HCT116 (cell line): Measurements from ENCODE around the gene MRTFB. TPM values are rescaled to one million over a fixed set of nuclear protein-coding genes. Genes with fewer than 3 reads are reported as not detected.

Experiments
- ATAC-seq: fragments of 200-7000 bp; cut with Tn5 transposase; 2 replicates; pipeline ENCODE4 v1.9.1; 2020; ENCODE audit warnings: mild to moderate bottlenecking, moderate library complexity
- BruUV-seq: library from RNA; stranded (reverse); fragments of 400-500 nt; replicated peaks from 2 replicates; lab custom pipeline; 2021; lab: Mats Ljungman, UMichigan
- CTCF ChIA-PET: fragments of 300-600 bp; sonication (Branson Sonifier 250); formaldehyde crosslinking; loops from one replicate; lab custom pipeline; 2021; ENCODE audit warnings: antibody characterized with exemption; lab: Charles Lee
- POLR2A ChIA-PET: fragments of 300-600, 350-600 bp; sonication (Branson Sonifier 250); formaldehyde crosslinking; loops from one replicate; lab custom pipeline; 2021; ENCODE audit warnings: antibody characterized with exemption; lab: Charles Lee
- RAD21 ChIA-PET, 2 experiments: fragments of 300-600 bp; sonication (Branson Sonifier 250); formaldehyde crosslinking; loops; one replicate each; lab custom pipeline; 2023; ENCODE audit warnings: low total read pairs in 2 of 2; ENCODE audit not compliant: uncharacterized antibody in 2 of 2, unreplicated experiment in 2 of 2, low non-redundant PET in 1 of 2; lab: Charles Lee
- DNase-seq: peaks from one replicate; pipeline ENCODE4 v3.0.0-alpha.2; 2010; ENCODE audit warnings: low read depth, low spot score
- H2AFZ ChIP-seq: fragments of 200-600 bp; shearing (Covaris generic), sonication (generic); 2 replicates; pipeline ENCODE4 v1.6.1; 2017; ENCODE audit warnings: low read depth, mixed run types, mixed read lengths, antibody characterized with exemption, low read length; ENCODE audit not compliant: poor library complexity, severe bottlenecking
- H3K27ac ChIP-seq: 2 replicates; pipeline ENCODE4 v1.5.1; 2012; ENCODE audit warnings: low read depth, low read length
- H3K27me3 ChIP-seq: fragments of 200-600 bp; sonication (generic); 2 replicates; pipeline ENCODE4 v1.6.1; 2016; ENCODE audit warnings: mixed run types, low read length, mixed read lengths; ENCODE audit not compliant: insufficient read depth
- H3K36me3 ChIP-seq, 2 experiments: fragments of 200-500 bp in 1 of 2; fragments of 200-600 bp in 1 of 2; sonication (Bioruptor generic) in 1 of 2; sonication (generic) in 1 of 2; 2 replicates each; pipeline versions ENCODE4 v1.5.1 to v1.6.1; 2014 to 2016; ENCODE audit warnings: low read length in 2 of 2, inconsistent platforms in 1 of 2, mixed read lengths in 1 of 2, mixed run types in 1 of 2; ENCODE audit not compliant: insufficient read depth in 2 of 2, control insufficient read depth in 1 of 2
- H3K4me1 ChIP-seq, 2 experiments: fragments of 200-600 bp in 1 of 2; sonication (generic) in 1 of 2; 2 replicates each; pipeline versions ENCODE4 v1.5.1 to v1.6.1; 2012 to 2017; ENCODE audit warnings: low read length in 2 of 2, inconsistent platforms in 1 of 2, mild to moderate bottlenecking in 1 of 2, mixed read lengths in 1 of 2, mixed run types in 1 of 2, moderate library complexity in 1 of 2; ENCODE audit not compliant: insufficient read depth in 2 of 2, control insufficient read depth in 1 of 2
- H3K4me2 ChIP-seq: fragments of 200-600 bp; sonication (generic); 2 replicates; pipeline ENCODE4 v1.6.1; 2017; ENCODE audit warnings: mixed run types, low read length, mixed read lengths
- H3K4me3 ChIP-seq, 2 experiments: fragments of 200-600 bp in 1 of 2; sonication (generic) in 1 of 2; replicated peaks in 1 of 2; 2 replicates each; pipeline ENCODE4 v1.5.1; 2011 to 2016; ENCODE audit warnings: low read length in 2 of 2, control low read depth in 1 of 2, low read depth in 1 of 2, mild to moderate bottlenecking in 1 of 2, mixed read lengths in 1 of 2, mixed run types in 1 of 2
- H3K79me2 ChIP-seq: fragments of 200-600 bp; sonication (generic); 2 replicates; pipeline ENCODE4 v1.6.1; 2017; ENCODE audit warnings: mild to moderate bottlenecking, mixed run types, low read length, moderate library complexity, mixed read lengths; ENCODE audit not compliant: insufficient read depth
- H3K9ac ChIP-seq: fragments of 200-600 bp; sonication (generic); 2 replicates; pipeline ENCODE4 v1.6.1; 2016; ENCODE audit warnings: low read length, mixed read lengths
- H3K9me2 ChIP-seq: fragments of 200-600 bp; sonication (generic), shearing (Covaris generic); 2 replicates; pipeline ENCODE4 v1.6.1; 2017; ENCODE audit warnings: mixed run types, mild to moderate bottlenecking, moderate library complexity; ENCODE audit not compliant: insufficient read depth
- H3K9me3 ChIP-seq, 2 experiments: fragments of 200-500 bp in 1 of 2; fragments of 200-600 bp in 1 of 2; sonication (Bioruptor generic) in 1 of 2; sonication (generic) in 1 of 2; 2 replicates each; pipeline ENCODE4 v1.6.1; 2014 to 2017; ENCODE audit warnings: low read length in 2 of 2, mixed read lengths in 2 of 2, inconsistent platforms in 1 of 2, low read depth in 1 of 2, mild to moderate bottlenecking in 1 of 2, mixed run types in 1 of 2, moderate library complexity in 1 of 2; ENCODE audit not compliant: control insufficient read depth in 1 of 2, insufficient read depth in 1 of 2
- H4K20me1 ChIP-seq: fragments of 200-600 bp; sonication (generic), shearing (Covaris generic); 2 replicates; pipeline ENCODE4 v1.6.1; 2017; ENCODE audit warnings: mixed run types, mild to moderate bottlenecking, moderate library complexity; ENCODE audit not compliant: insufficient read depth
- ATF3 ChIP-seq: IDR thresholded peaks from 2 replicates; pipeline ENCODE4 v1.6.1; 2012
- CEBPB ChIP-seq: IDR thresholded peaks from 2 replicates; pipeline ENCODE4 v1.6.1; 2012; ENCODE audit warnings: low read depth
- CTCF ChIP-seq, 3 experiments: fragments of 200-600 bp in 1 of 3; sonication (generic) in 1 of 3; IDR thresholded peaks in 2 of 3; conservative IDR thresholded peaks in 1 of 3; 2 replicates each; pipeline ENCODE4 v1.5.1; 2012 to 2017; ENCODE audit warnings: low read depth in 2 of 3, low read length in 2 of 3, antibody characterized with exemption in 1 of 3, borderline replicate concordance in 1 of 3, control low read depth in 1 of 3, mild to moderate bottlenecking in 1 of 3, mixed read lengths in 1 of 3, mixed run types in 1 of 3, moderate library complexity in 1 of 3; ENCODE audit not compliant: insufficient read depth in 1 of 3
- EZH2 ChIP-seq: fragments of 200-600 bp; sonication (generic); IDR thresholded peaks from 2 replicates; pipeline ENCODE4 v1.6.1; 2017; ENCODE audit warnings: antibody characterized with exemption, mixed run types
- EZH2phosphoT487 ChIP-seq: fragments of 200-600 bp; IDR thresholded peaks from 2 replicates; pipeline ENCODE4 v1.6.1; 2018; ENCODE audit warnings: antibody characterized with exemption, borderline replicate concordance
- FOSL1 ChIP-seq: IDR thresholded peaks from 2 replicates; pipeline ENCODE4 v1.6.1; 2012; ENCODE audit warnings: low read depth
- POLR2A ChIP-seq: IDR thresholded peaks from 2 replicates; pipeline ENCODE4 v1.7.0; 2011; ENCODE audit warnings: borderline replicate concordance; ENCODE audit not compliant: insufficient read depth, insufficient read length; ENCODE audit errors: extremely low read depth
- POLR2AphosphoS5 ChIP-seq: IDR thresholded peaks from 2 replicates; pipeline ENCODE4 v1.6.1; 2011; ENCODE audit warnings: mild to moderate bottlenecking, low read depth, low read length, moderate library complexity
- RAD21 ChIP-seq: IDR thresholded peaks from 2 replicates; pipeline ENCODE4 v1.6.1; 2012; ENCODE audit warnings: low read depth, mild to moderate bottlenecking
- REST ChIP-seq: IDR thresholded peaks from 2 replicates; pipeline ENCODE4 v1.6.1; 2012; ENCODE audit warnings: low read depth
- SRF ChIP-seq: IDR thresholded peaks from 2 replicates; pipeline ENCODE4 v1.6.1; 2012; ENCODE audit warnings: low read depth
- TCF7L2 ChIP-seq: IDR thresholded peaks from 2 replicates; pipeline ENCODE4 v1.7.0; 2011; ENCODE audit warnings: borderline replicate concordance, inconsistent platforms; ENCODE audit not compliant: insufficient read depth, insufficient read length; ENCODE audit errors: extremely low read depth
- ZBTB33 ChIP-seq: IDR thresholded peaks from 2 replicates; pipeline ENCODE4 v1.6.1; 2011; ENCODE audit warnings: mild to moderate bottlenecking, low read length, moderate library complexity; ENCODE audit not compliant: insufficient replicate concordance; ENCODE audit errors: extremely low read depth
- ZFX ChIP-seq: fragments of 450-650 bp; IDR thresholded peaks from 2 replicates; pipeline ENCODE4 v1.6.1; 2017
- ZNF274 ChIP-seq: fragments of 200-500 bp; sonication (Bioruptor generic); IDR thresholded peaks from 2 replicates; pipeline ENCODE4 v1.6.1; 2014; ENCODE audit warnings: mild to moderate bottlenecking, low read depth, low read length, inconsistent platforms
- intact Hi-C: fragments of 100-400 bp; cut with micrococcal nuclease; formaldehyde crosslinking; loops from 2 replicates; pipeline ENCODE4 v1.10.0; 2022
- total RNA-seq: library from RNA; stranded (reverse); gene quantifications from one replicate; pipeline ENCODE4 v1.2.1, GENCODE V29; 2021; ENCODE audit not compliant: unreplicated experiment

MRTFB gene
- total RNA-seq, 1 experiment from 2014 or later = 39.0 TPM

GRCh38 chr16:14186795-14187221 is 115.7 kb downstream of the MRTFB start:
- H3K4me2 ChIP-seq = no peak overlapping the region
- ATAC-seq (no peak), DNase-seq (no peak)
- no peaks in the 10 kb centered on the region for H4K20me1 ChIP-seq
- H3K27ac ChIP-seq = no peak overlapping the region
- TF ChIP-seq POLR2A (no peak), ZFX (no peak), CEBPB (no peak), EZH2 (no peak), FOSL1 (no peak), ATF3 (no peak), RAD21 (no peak), CTCF (IDR thresholded peaks at IDR 0.05 in 2 of 3, conservative IDR thresholded peaks at IDR 0.05 in 1 of 3; ENCODE audit: borderline replicate concordance in 1 of 3, insufficient read depth in 1 of 3, low read depth in 2 of 3, low read length in 2 of 3) (no peak), POLR2AphosphoS5 (no peak), ZNF274 (no peak), ZBTB33 (no peak), SRF (no peak), TCF7L2 (no peak), EZH2phosphoT487 (no peak), REST (no peak)
- H3K36me3 ChIP-seq = no peaks in the 10 kb centered on the region
- no peak overlapping the region for H2AFZ ChIP-seq
- H3K4me1 ChIP-seq = no peaks in the 10 kb centered on the region
- H3K9me2 ChIP-seq = no peaks in the 10 kb centered on the region
- ChIA-PET POLR2A (no interaction called here), CTCF (interaction anchor here (1.0 to 1.9 kb wide), 4 partner anchors 10 to 263 kb away, joined by 3 to 9 read pairs (median 3); no protein-coding TSS in a partner anchor), RAD21 (no interaction called here)
- intact Hi-C loops = no loop called here
- no peaks in the 10 kb centered on the region for H3K9me3 ChIP-seq
- H3K9ac ChIP-seq = no peak overlapping the region
- no peaks in the 10 kb centered on the region for H3K27me3 ChIP-seq
- BruUV-seq = no TSS peak
- H3K79me2 ChIP-seq = no peaks in the 10 kb centered on the region
- H3K4me3 ChIP-seq = no peak overlapping the region
